Skeletal muscle cell (primary cell): ENCODE results near the gene NFYA.
"Not testable (repeated sequence)": the region's sequence is repeated elsewhere in the genome, so short reads cannot be mapped to it uniquely, and the experiment has no call there.

Experiments
- DNase-seq: peaks from one replicate; pipeline ENCODE4 v3.0.0-alpha.2; 2010; ENCODE audit warnings: low read depth
- H3K4me3 ChIP-seq: 2 replicates; pipeline ENCODE4 v1.5.1; 2011; ENCODE audit warnings: low read depth, mild to moderate bottlenecking, control low read depth, low read length, moderate library complexity

The NFYA gene

DNA sequence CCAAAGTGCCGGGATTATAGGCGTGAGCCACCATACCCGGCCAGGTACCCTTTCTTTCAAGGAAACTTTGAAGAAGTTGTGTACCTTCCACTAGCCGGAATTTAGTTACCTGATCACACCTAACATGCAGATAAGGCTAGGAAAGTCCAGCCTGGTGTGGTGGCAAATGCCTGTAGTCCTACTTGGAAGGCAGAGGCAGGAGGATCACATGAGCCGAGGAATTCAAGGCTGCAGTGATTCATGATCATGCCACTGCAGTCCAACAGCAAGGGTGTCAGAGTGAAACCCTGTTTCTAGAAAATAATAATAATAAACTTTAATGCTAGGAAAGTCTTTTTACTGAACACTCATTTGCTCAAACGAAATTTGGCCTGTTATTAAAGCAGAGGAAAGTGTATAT, 21.0 kb downstream of the NFYA start:
- DNase-seq, result no peak
- no peak overlapping the region for H3K4me3 ChIP-seq

DNA sequence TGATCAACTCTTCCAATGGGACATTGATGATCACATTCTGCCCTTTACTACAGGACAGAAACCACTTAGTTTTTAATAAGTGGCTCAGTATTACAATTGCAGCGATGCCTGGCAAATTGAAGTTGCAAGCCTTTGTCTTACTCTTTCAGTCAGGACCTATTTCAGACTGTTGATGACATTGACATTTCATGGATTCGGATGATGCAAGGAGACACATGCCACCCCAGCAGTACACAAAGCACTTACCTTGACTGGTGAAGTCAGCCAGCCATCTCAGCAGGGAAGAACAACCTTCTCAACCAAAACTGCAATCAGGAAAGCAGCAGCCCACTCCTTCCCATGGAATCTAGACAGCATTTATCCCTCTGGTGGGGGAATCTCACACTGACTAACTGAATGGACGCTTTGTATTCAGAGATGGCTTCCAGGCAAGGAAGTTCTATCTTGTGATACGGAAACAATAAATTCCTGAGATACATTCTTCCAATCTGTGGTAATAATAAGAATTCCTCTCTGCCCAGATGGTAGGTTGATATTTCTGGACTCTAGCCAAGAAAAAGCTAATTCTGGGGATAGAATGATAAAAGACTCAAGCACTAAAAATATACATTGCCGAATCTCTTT, 24.8 kb downstream of the NFYA start:
- no peak overlapping the region for H3K4me3 ChIP-seq
- DNase-seq, result no peak

GRCh38 chr6:41098366-41098765, 25.6 kb downstream of the NFYA start:
- no peak overlapping the region for H3K4me3 ChIP-seq
- no peak for DNase-seq

- no peak overlapping the region for H3K4me3 ChIP-seq
- no peak for DNase-seq
Measured at GRCh38 chr6:41100871-41101287, 28.1 kb downstream of the NFYA start.

GRCh38 chr6:41103847-41104246, 31.1 kb downstream of the NFYA start:
- no peak for DNase-seq
- no peak overlapping the region for H3K4me3 ChIP-seq

DNA sequence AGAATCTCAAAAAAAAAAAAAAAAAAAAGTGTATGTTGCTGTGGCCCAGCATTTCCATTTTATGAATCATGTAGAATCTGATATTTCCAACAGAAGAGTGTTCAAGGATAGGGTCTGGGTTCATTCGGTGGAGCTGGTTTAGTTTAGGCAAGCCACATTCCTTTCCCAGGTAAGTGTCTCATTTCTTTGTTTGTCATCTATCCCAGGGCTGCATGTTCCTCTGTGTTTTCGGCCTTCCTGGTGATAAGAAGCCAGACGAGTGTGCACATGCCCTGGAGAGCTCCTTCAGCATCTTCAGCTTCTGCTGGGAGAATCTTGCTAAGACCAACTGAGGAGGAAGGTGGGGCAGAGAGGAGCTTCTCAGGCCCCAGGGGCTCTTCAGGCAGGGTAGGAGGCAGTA, 38.2 kb downstream of the NFYA start:
- no peak overlapping the region for H3K4me3 ChIP-seq
- DNase-seq, result no peak

- not testable (repeated sequence) for DNase-seq, H3K4me3 ChIP-seq
Measured at GRCh38 chr6:41115027-41115426, 42.3 kb downstream of the NFYA start.

- H3K4me3 ChIP-seq, result no peak overlapping the region
- no peak for DNase-seq
Measured at GRCh38 chr6:41119508-41119907, 46.7 kb downstream of the NFYA start.

GRCh38 chr6:41120058-41120457, 47.3 kb downstream of the NFYA start:
- no peak for DNase-seq
- no peak overlapping the region for H3K4me3 ChIP-seq

DNA sequence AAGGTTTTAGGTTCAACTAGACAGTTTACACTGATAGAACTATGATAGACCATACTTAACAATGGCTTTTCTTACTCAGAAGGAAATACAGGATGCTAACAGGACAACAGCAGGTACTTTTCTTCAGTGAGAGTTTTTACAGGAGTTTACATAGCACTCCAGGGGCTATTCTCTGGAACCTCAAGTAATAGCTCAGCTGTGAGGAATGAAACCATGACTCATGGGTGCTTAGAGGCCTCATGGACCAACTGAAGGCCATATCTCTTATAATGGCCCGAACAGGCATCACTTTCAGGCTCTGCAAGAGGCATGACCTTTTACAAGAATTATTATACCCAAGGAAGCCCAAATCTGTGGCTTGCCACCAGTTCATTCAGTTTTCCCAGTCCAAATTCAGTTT, 49.6 kb downstream of the NFYA start:
- DNase-seq, result no peak
- no peak overlapping the region for H3K4me3 ChIP-seq

- no peak overlapping the region for H3K4me3 ChIP-seq
- no peak for DNase-seq
Measured at GRCh38 chr6:41122918-41123317, 50.1 kb downstream of the NFYA start.

DNA sequence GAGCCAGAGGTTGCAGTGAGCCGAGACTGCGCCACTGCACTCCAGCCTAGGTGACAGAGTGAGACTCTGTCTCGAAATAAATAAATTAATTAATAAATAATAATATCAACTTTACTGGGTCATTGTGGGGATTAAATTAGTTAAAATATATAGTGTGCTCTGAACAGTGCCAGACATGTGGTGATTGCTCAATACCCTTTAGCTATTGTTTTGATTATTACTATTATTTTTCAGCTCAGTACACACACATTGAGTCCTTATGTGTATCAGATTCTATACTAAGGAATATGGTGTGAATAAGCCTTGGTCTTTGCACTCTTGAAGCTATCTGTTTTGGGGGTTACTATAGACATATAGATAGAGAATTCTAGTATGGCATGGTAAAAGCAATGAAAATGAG, 52.5 kb downstream of the NFYA start:
- H3K4me3 ChIP-seq, result no peak overlapping the region
- no peak for DNase-seq

- DNase-seq, result no peak
- no peak overlapping the region for H3K4me3 ChIP-seq
Measured at GRCh38 chr6:41132254-41132653, 59.5 kb downstream of the NFYA start.

GRCh38 chr6:41135062-41135832, 62.5 kb downstream of the NFYA start:
- no peak overlapping the region for H3K4me3 ChIP-seq
- no peak for DNase-seq

- H3K4me3 ChIP-seq, result no peak overlapping the region
Measured at GRCh38 chr6:41136911-41137310, 64.1 kb downstream of the NFYA start.

GRCh38 chr6:41147917-41148316, 75.1 kb downstream of the NFYA start:
- no peak overlapping the region for H3K4me3 ChIP-seq
- no peak for DNase-seq

More at GRCh38 chr6:41136911-41137310, 64.1 kb downstream of the NFYA start:
- no peak for DNase-seq
